Glutamatergic neuron (in vitro differentiated cells): ENCODE results near the gene COL4A1. TPM values are rescaled to one million over a fixed set of nuclear protein-coding genes. Genes with fewer than 3 reads are reported as not detected.

Experiments
- DNase-seq: peaks from one replicate; pipeline ENCODE4 v3.0.0; 2022
- H3K27ac Mint-ChIP-seq: one replicate; pipeline ENCODE4 v1.8.0; 2020; ENCODE audit warnings: mild to moderate bottlenecking, mixed read lengths, inconsistent platforms; ENCODE audit not compliant: unreplicated experiment
- H3K27me3 Mint-ChIP-seq: one replicate; pipeline ENCODE4 v1.8.0; 2020; ENCODE audit warnings: mild to moderate bottlenecking, moderate library complexity, mixed read lengths, inconsistent platforms; ENCODE audit not compliant: unreplicated experiment
- H3K36me3 Mint-ChIP-seq: one replicate; pipeline ENCODE4 v1.8.0; 2020; ENCODE audit warnings: mild to moderate bottlenecking, mixed read lengths, inconsistent platforms; ENCODE audit not compliant: unreplicated experiment
- H3K4me1 Mint-ChIP-seq: one replicate; pipeline ENCODE4 v1.8.0; 2020; ENCODE audit warnings: mild to moderate bottlenecking, low read depth, mixed read lengths, inconsistent platforms; ENCODE audit not compliant: unreplicated experiment
- H3K4me3 Mint-ChIP-seq: one replicate; pipeline ENCODE4 v1.8.0; 2020; ENCODE audit warnings: mild to moderate bottlenecking, mixed read lengths, inconsistent platforms; ENCODE audit not compliant: unreplicated experiment
- H3K9me3 Mint-ChIP-seq: one replicate; pipeline ENCODE4 v1.8.0; 2020; ENCODE audit warnings: mild to moderate bottlenecking, moderate library complexity, mixed read lengths, inconsistent platforms; ENCODE audit not compliant: unreplicated experiment
- total RNA-seq: library from RNA; stranded (reverse); fragmentation: NEBNext Ultra II Directional; extraction: Animal tissue kit (Norgen Biotek cat#: 25700); gene quantifications from one replicate; pipeline ENCODE4 v1.2.1, GENCODE V29; 2021; ENCODE audit not compliant: unreplicated experiment
- TF ChIP-seq, protein P1 (sequence below): fragments of 200-600 bp; sonication (generic); IDR thresholded peaks from one replicate; pipeline ENCODE4 v1.5.0; 2021; ENCODE audit not compliant: partially characterized antibody, unreplicated experiment

COL4A1 gene
- total RNA-seq, 1 donor from 2014 or later, result 14.6 TPM

DNA sequence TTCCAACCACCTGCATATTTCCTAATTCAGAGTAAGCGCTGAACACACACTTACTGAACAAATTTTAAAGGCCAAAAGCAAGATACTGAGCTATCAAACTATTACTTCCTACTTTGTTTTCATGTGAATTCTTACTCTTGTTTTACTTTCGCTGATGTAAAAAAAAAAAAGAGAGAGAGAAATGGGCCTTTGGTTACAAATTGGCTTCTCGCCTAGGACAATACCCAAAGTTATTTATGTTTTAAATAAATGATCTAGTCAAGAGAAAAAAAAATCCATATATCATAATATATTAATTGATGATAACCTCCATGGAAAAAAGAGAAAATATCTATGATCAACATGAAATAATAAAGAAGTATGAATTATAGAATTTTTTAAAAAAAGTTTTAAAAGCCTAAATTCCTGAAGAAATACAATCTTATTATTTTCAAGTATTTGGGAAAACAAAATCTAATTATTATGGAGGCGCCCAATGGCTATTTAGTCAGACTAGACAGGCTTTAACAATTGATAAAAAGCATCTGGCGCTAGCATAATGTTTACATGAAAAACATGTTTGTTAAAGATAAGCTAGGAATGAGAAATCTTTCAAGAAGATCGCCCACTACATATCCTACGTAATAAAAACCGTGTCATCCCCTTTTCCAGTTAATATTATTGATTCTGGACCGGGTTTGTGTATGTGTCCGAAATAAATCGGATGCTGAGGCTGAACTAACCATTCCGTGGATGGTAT lies 9.0 kb downstream of the COL4A1 start:
- H3K4me3 Mint-ChIP-seq, result no peak overlapping the region

DNA sequence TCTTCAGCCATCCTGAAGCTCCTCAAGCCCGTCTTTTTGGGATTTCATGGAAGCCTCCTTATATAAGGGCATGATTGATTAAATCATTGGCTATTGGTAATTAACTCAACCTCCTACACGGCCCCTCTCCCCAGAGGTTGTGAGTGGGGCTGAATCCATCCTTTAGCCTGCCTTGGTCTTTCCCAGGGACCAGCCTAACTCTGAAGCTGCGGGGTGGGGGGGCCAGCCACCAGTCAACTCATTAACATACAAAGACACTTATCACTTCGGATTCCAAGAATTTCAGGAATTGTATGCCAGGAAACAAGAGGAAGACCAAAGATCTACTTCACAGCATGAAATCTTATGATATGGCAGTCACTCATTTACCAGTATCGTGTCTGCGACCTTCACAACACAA lies 9.9 kb downstream of the COL4A1 start:
- Mint-ChIP-seq H3K4me1 (peaks cover 16% of the 10 kb centered on the region), H3K9me3 (no peaks in the 10 kb centered on the region), H3K36me3 (no peaks in the 10 kb centered on the region), H3K4me3 (no peak overlapping the region), H3K27ac (no peak overlapping the region), H3K27me3 (peaks cover 6% of the 10 kb centered on the region)
- TF ChIP-seq, protein P1, sequence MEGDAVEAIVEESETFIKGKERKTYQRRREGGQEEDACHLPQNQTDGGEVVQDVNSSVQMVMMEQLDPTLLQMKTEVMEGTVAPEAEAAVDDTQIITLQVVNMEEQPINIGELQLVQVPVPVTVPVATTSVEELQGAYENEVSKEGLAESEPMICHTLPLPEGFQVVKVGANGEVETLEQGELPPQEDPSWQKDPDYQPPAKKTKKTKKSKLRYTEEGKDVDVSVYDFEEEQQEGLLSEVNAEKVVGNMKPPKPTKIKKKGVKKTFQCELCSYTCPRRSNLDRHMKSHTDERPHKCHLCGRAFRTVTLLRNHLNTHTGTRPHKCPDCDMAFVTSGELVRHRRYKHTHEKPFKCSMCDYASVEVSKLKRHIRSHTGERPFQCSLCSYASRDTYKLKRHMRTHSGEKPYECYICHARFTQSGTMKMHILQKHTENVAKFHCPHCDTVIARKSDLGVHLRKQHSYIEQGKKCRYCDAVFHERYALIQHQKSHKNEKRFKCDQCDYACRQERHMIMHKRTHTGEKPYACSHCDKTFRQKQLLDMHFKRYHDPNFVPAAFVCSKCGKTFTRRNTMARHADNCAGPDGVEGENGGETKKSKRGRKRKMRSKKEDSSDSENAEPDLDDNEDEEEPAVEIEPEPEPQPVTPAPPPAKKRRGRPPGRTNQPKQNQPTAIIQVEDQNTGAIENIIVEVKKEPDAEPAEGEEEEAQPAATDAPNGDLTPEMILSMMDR, result no peak
- DNase-seq, result no peak

More for the DNA sequence above, 9.0 kb downstream of the COL4A1 start:
- DNase-seq, result no peak
- Mint-ChIP-seq H3K27ac (no peak overlapping the region), H3K9me3 (no peaks in the 10 kb centered on the region), H3K36me3 (no peaks in the 10 kb centered on the region), H3K27me3 (peaks cover 8% of the 10 kb centered on the region), H3K4me1 (peaks cover 16% of the 10 kb centered on the region)
- TF ChIP-seq, protein P1, result no peak

- no peak overlapping the region for H3K4me3 Mint-ChIP-seq
- H3K27ac Mint-ChIP-seq, result no peak overlapping the region
- H3K36me3 Mint-ChIP-seq, result peaks cover 5% of the 10 kb centered on the region
- H3K4me1 Mint-ChIP-seq, result peaks cover 7% of the 10 kb centered on the region
- no peaks in the 10 kb centered on the region for H3K9me3 Mint-ChIP-seq
- TF ChIP-seq, protein P1, result no peak
- peaks cover 5% of the 10 kb centered on the region for H3K27me3 Mint-ChIP-seq
- no peak for DNase-seq
These were observed 12.3 kb downstream of the COL4A1 start for GRCh38 chr13:110294622-110295021.

DNA sequence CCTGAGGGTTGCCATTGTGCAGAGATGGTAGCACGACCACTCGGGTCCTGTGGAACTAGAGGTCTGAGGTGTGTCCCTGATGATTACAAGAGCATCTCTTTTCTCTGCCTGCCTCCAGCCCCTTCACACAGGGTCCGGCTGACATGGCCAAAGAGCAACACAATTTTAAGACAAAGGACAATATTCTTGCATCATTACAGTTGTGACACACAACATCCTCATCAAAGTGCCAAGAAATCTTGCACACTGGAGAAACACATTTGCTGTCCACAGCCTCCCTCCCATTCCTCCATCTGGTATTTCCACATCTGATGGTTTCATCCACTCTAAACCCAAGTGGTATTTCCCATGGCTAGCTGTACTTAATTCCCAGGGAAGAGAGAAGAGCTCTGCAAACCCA lies 12.8 kb downstream of the COL4A1 start:
- Mint-ChIP-seq H3K27ac (no peak overlapping the region), H3K36me3 (peaks cover 5% of the 10 kb centered on the region), H3K4me1 (peaks cover 4% of the 10 kb centered on the region), H3K4me3 (no peak overlapping the region), H3K27me3 (peaks cover 6% of the 10 kb centered on the region), H3K9me3 (no peaks in the 10 kb centered on the region)
- no peak for DNase-seq
- TF ChIP-seq, protein P1, result no peak

GRCh38 chr13:110293649-110294048 lies 13.3 kb downstream of the COL4A1 start:
- H3K4me1 Mint-ChIP-seq, result peaks cover under 1% of the 10 kb centered on the region
- peaks cover 5% of the 10 kb centered on the region for H3K36me3 Mint-ChIP-seq
- H3K27ac Mint-ChIP-seq, result no peak overlapping the region
- H3K4me3 Mint-ChIP-seq, result no peak overlapping the region
- TF ChIP-seq, protein P1, result no peak
- peaks cover 6% of the 10 kb centered on the region for H3K27me3 Mint-ChIP-seq
- no peaks in the 10 kb centered on the region for H3K9me3 Mint-ChIP-seq
- no peak for DNase-seq
